Mesothelial cell of epicardium (in vitro differentiated cells): ENCODE data around the gene ST3GAL3. TPM values are rescaled to one million over a fixed set of nuclear protein-coding genes. Genes with fewer than 3 reads are reported as not detected.

ENCODE experiments used
- DNase-seq, 2 experiments: peaks; one replicate each; pipeline ENCODE4 v3.0.0; 2021; ENCODE audit warnings: low spot score in 2 of 2; ENCODE audit not compliant: unreplicated experiment in 2 of 2
- H3K27ac Mint-ChIP-seq: 2 replicates; pipeline ENCODE4 v1.8.0; 2021; ENCODE audit warnings: mixed read lengths
- H3K27me3 Mint-ChIP-seq: 2 replicates; pipeline ENCODE4 v1.8.0; 2021; ENCODE audit warnings: low read depth, mixed read lengths
- H3K36me3 Mint-ChIP-seq: 2 replicates; pipeline ENCODE4 v1.8.0; 2021; ENCODE audit warnings: mixed read lengths
- H3K4me1 Mint-ChIP-seq: 2 replicates; pipeline ENCODE4 v1.8.0; 2021; ENCODE audit warnings: mixed read lengths
- H3K4me3 Mint-ChIP-seq: 2 replicates; pipeline ENCODE4 v1.8.0; 2021; ENCODE audit warnings: mild to moderate bottlenecking, moderate library complexity, mixed read lengths
- H3K9me3 Mint-ChIP-seq: 2 replicates; pipeline ENCODE4 v1.8.0; 2021; ENCODE audit warnings: mixed read lengths
- total RNA-seq: library from RNA; stranded (reverse); gene quantifications from 3 replicates; pipeline ENCODE4 v1.2.1, GENCODE V29; 2021
- TF ChIP-seq, protein P1 (sequence below): fragments of 200-600 bp; sonication (generic); IDR thresholded peaks from one replicate; pipeline ENCODE4 v1.5.0; 2021; ENCODE audit warnings: antibody characterized with exemption; ENCODE audit not compliant: unreplicated experiment

ST3GAL3 gene
- total RNA-seq, 1 donor from 2014 or later = 31.0 TPM

DNA sequence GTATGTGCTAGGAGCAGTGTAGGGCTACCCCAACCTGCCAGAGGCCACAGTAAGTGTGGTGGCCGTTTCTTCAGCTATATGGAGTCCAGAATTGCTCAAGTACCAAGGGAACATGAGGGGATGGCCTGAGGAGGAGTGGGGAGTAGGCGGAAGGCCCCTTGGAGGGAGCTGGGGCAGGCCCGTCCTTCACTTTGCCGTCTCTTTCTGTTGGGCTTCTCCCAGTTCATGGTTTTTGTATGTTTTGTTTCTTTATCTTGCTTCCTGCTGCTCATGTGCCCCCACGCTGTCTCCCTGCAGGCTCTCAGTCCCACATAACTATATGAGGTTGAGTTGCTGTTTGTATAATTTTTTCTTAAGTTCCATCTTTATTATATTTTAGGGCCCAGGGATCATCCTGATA is 256.6 kb downstream of the ST3GAL3 start:
- H3K9me3 Mint-ChIP-seq = peaks cover 11% of the 10 kb centered on the region
- H3K4me1 Mint-ChIP-seq = no peaks in the 10 kb centered on the region
- no peaks in the 10 kb centered on the region for H3K27me3 Mint-ChIP-seq
- H3K27ac Mint-ChIP-seq = no peak overlapping the region
- TF ChIP-seq, protein P1, sequence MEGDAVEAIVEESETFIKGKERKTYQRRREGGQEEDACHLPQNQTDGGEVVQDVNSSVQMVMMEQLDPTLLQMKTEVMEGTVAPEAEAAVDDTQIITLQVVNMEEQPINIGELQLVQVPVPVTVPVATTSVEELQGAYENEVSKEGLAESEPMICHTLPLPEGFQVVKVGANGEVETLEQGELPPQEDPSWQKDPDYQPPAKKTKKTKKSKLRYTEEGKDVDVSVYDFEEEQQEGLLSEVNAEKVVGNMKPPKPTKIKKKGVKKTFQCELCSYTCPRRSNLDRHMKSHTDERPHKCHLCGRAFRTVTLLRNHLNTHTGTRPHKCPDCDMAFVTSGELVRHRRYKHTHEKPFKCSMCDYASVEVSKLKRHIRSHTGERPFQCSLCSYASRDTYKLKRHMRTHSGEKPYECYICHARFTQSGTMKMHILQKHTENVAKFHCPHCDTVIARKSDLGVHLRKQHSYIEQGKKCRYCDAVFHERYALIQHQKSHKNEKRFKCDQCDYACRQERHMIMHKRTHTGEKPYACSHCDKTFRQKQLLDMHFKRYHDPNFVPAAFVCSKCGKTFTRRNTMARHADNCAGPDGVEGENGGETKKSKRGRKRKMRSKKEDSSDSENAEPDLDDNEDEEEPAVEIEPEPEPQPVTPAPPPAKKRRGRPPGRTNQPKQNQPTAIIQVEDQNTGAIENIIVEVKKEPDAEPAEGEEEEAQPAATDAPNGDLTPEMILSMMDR = no peak
- DNase-seq = no peak
- H3K36me3 Mint-ChIP-seq = peaks cover 13% of the 10 kb centered on the region
- H3K4me3 Mint-ChIP-seq = no peak overlapping the region

DNA sequence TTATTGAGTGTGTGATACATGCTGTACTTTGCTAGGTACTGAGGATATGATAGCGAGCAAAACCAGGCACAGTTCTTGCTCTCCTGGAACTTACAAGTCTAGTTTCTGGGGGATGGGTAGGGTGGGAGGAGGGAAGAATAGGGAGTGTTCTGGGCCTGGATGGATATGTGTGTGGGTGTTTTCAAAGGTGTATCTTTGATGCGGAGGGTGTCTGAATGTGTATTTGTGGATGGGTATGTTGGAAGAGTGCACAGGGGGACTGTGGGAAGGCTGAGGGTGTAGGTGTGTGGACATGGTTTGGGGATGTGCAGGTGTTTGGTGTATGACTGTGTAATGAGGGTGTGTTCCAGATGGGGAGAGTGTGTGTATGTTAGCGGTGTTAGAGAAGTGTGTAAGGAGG is 258.0 kb downstream of the ST3GAL3 start:
- peaks cover 7% of the 10 kb centered on the region for H3K4me1 Mint-ChIP-seq
- H3K4me3 Mint-ChIP-seq = no peak overlapping the region
- TF ChIP-seq, protein P1 = no peak
- no peak for DNase-seq
- H3K9me3 Mint-ChIP-seq = peaks cover 11% of the 10 kb centered on the region
- no peak overlapping the region for H3K27ac Mint-ChIP-seq
- H3K27me3 Mint-ChIP-seq = no peaks in the 10 kb centered on the region
- peaks cover 13% of the 10 kb centered on the region for H3K36me3 Mint-ChIP-seq

DNA sequence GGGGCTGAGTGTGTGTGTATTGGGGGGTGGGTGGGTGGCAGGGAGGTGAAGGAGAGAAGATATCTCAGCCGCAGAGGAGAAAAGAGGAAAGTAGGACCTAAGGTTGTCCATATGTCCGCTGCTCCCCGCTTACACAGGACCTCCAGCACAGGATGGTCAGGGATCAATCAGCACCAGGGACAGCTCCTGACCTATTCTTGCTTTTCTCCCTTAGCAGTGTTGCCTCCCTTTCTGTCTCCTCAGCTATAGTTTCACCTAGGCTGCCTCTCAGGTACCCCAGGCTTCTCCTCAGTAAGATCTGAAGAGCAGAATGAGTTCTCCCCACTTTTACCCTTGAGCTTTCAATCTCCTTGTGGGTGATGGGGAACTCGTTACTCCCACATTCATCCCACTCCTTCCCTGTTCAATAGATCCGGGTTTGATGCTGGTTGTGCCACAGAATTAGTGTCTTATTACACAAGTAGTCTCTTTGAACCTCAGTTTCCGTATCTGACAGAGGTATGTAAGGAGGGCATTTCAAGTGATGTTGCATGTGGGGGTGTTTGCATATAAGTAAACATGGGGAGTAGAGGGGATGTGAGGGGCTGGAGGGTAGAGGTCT is 261.1 kb downstream of the ST3GAL3 start:
- DNase-seq = no peak
- no peak overlapping the region for H3K27ac Mint-ChIP-seq
- no peak overlapping the region for H3K4me3 Mint-ChIP-seq
- peaks cover 11% of the 10 kb centered on the region for H3K9me3 Mint-ChIP-seq
- TF ChIP-seq, protein P1 = no peak
- no peaks in the 10 kb centered on the region for H3K27me3 Mint-ChIP-seq
- H3K4me1 Mint-ChIP-seq = peaks cover 15% of the 10 kb centered on the region
- peaks cover 13% of the 10 kb centered on the region for H3K36me3 Mint-ChIP-seq

DNA sequence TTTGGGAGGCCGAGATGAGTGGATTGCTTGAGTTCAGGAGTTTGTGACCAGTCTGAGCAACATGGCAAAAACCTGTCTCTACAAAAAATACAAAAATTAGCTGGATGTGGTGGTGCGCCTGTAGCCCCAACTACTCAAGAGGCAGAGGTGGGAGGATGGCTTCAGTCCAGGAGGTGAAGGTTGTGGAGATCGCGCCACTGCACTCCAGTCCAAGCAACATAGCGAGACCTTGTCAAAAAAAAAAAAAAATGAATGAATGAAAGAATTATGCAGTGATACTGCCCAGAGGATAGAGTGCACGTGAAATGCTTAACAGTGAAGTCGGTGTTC is 262.0 kb downstream of the ST3GAL3 start:
- Mint-ChIP-seq H3K27me3 (no peaks in the 10 kb centered on the region), H3K4me3 (peak overlapping the region; percentile 96), H3K4me1 (peaks cover 22% of the 10 kb centered on the region), H3K9me3 (peaks cover 11% of the 10 kb centered on the region), H3K36me3 (peaks cover 13% of the 10 kb centered on the region), H3K27ac (no peak overlapping the region)
- DNase-seq = no peak
- TF ChIP-seq, protein P1 = no peak

DNA sequence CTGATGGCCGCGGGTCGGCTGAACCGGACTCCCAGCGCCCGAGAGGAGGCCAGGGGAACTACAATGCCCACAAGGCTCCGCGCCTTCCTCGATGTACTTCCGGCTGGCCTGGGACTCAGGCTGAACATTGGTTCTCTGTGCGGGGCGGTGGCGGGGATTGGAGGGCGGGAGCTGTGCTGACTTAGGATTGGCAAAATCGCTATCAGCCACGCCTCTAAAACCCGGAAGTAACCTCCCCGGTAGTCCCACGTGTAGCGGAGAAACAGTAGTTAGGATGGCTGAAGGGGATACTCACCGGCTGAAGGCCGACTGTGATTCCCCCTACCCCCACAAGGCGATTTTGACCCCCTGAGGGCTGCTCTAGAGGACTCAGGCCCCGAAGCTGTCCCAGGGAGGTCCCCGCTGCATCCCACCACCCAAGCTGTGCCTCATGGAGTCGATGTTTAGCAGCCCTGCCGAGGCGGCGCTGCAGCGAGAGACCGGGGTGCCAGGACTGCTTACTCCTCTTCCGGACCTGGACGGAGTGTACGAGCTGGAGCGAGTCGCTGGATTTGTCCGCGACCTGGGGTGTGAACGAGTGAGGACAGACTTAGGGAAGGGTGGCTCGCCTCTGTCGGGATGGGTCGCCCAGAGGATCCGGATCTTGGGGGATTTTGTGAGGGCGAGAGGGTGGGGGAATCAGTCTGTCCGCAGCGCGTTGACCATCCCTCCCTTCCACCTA is 262.6 kb downstream of the ST3GAL3 start, which contains the start of gene DPH2:
DPH2 (plus strand) TSS at position 265 of the 721 bp plus-strand sequence; CDS start at position 431, 166 bp downstream.
- peaks cover 11% of the 10 kb centered on the region for H3K9me3 Mint-ChIP-seq
- peak; percentile 87 to 91 for DNase-seq

More for the DNA sequence above, 262.6 kb downstream of the ST3GAL3 start, which contains the start of gene DPH2:
- Mint-ChIP-seq H3K27ac (peak within 1 kb of the TSS; percentile 88), H3K4me3 (peak within 1 kb of the TSS; percentile 96), H3K27me3 (no peaks in the 10 kb centered on the region), H3K4me1 (peaks cover 22% of the 10 kb centered on the region), H3K36me3 (peaks cover 13% of the 10 kb centered on the region)
- TF ChIP-seq, protein P1 = no peak
